H1 (cell line): ENCODE measurements around the gene PRKCH. TPM values are rescaled to one million over a fixed set of nuclear protein-coding genes. Genes with fewer than 3 reads are reported as not detected.

ENCODE experiments used
- RAD21 ChIP-seq, 2 experiments: IDR thresholded peaks in 1 of 2; conservative IDR thresholded peaks in 1 of 2; 2 replicates each; pipeline ENCODE4 v1.6.1; 2011; ENCODE audit warnings: low read depth in 2 of 2, low read length in 2 of 2, improper control_type of control experiment in 1 of 2, inconsistent platforms in 1 of 2, mild to moderate bottlenecking in 1 of 2, moderate library complexity in 1 of 2
- RBBP5 ChIP-seq: IDR thresholded peaks from 2 replicates; pipeline ENCODE4 v1.7.1; 2012; ENCODE audit warnings: low read depth, mild to moderate bottlenecking, inconsistent platforms, low read length, moderate library complexity, borderline replicate concordance
- RXRA ChIP-seq: IDR thresholded peaks from 2 replicates; pipeline ENCODE4 v1.6.1; 2011; ENCODE audit warnings: low read depth, mild to moderate bottlenecking, low read length, moderate library complexity; ENCODE audit not compliant: insufficient read depth
- TEAD4 ChIP-seq: IDR thresholded peaks from 2 replicates; pipeline ENCODE4 v1.6.1; 2012; ENCODE audit warnings: low read depth, low read length, inconsistent platforms, mixed read lengths
- polyA plus RNA-seq, 7 experiments: library from polyadenylated mRNA; depleted of rRNA in 3 of 7; stranded (reverse) in 5 of 7; unstranded in 2 of 7; fragments of >200 nt in 5 of 7; fragments of 200-250 nt in 2 of 7; gene quantifications; 1 replicate in 5 of 7; 2 replicates in 1 of 7; 4 replicates in 1 of 7; pipeline versions ENCODE4 v1.2.1 to v1.2.3, GENCODE V29; 2011 to 2013; ENCODE audit warnings: missing spikeins in 2 of 7, mixed read lengths in 2 of 7
- total RNA-seq: library from RNA; stranded (reverse); fragmentation: NEBNext Ultra II Directional; extraction: Animal tissue kit (Norgen Biotek cat#: 25700); gene quantifications from 2 replicates; pipeline ENCODE4 v1.2.1, GENCODE V29; 2021
- TF ChIP-seq, protein P1 (sequence below): IDR thresholded peaks from 2 replicates; pipeline ENCODE4 v1.6.1; 2011; ENCODE audit warnings: low read length, improper control_type of control experiment
- TF ChIP-seq, protein P2 (sequence below): IDR thresholded peaks from 2 replicates; pipeline ENCODE4 v1.6.1; 2012; ENCODE audit warnings: low read length, inconsistent platforms

The PRKCH gene
- total and polyA plus RNA-seq, 2 of the 8 experiments (the other 6 are each of a cell fraction or from before 2014, with no cell fraction given), result 6.4 to 7.0 TPM

GRCh38 chr14:61526405-61527312 lies 205.3 kb downstream of the PRKCH start (continued):
- TF ChIP-seq RAD21 (IDR thresholded peaks at IDR 0.05 in 1 of 2, conservative IDR thresholded peaks at IDR 0.05 in 1 of 2; ENCODE audit: low read depth in 2 of 2, low read length in 2 of 2), result no peak
- no peak for TF ChIP-seq RXRA
- TF ChIP-seq, protein P1, sequence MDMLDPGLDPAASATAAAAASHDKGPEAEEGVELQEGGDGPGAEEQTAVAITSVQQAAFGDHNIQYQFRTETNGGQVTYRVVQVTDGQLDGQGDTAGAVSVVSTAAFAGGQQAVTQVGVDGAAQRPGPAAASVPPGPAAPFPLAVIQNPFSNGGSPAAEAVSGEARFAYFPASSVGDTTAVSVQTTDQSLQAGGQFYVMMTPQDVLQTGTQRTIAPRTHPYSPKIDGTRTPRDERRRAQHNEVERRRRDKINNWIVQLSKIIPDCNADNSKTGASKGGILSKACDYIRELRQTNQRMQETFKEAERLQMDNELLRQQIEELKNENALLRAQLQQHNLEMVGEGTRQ, result no peak
- TF ChIP-seq RBBP5, result no peak
- TF ChIP-seq TEAD4, result no peak
- TF ChIP-seq, protein P2, sequence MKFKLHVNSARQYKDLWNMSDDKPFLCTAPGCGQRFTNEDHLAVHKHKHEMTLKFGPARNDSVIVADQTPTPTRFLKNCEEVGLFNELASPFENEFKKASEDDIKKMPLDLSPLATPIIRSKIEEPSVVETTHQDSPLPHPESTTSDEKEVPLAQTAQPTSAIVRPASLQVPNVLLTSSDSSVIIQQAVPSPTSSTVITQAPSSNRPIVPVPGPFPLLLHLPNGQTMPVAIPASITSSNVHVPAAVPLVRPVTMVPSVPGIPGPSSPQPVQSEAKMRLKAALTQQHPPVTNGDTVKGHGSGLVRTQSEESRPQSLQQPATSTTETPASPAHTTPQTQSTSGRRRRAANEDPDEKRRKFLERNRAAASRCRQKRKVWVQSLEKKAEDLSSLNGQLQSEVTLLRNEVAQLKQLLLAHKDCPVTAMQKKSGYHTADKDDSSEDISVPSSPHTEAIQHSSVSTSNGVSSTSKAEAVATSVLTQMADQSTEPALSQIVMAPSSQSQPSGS, result no peak
